ENCODE results near the gene RAD51C.

Gene RAD51C

DNA sequence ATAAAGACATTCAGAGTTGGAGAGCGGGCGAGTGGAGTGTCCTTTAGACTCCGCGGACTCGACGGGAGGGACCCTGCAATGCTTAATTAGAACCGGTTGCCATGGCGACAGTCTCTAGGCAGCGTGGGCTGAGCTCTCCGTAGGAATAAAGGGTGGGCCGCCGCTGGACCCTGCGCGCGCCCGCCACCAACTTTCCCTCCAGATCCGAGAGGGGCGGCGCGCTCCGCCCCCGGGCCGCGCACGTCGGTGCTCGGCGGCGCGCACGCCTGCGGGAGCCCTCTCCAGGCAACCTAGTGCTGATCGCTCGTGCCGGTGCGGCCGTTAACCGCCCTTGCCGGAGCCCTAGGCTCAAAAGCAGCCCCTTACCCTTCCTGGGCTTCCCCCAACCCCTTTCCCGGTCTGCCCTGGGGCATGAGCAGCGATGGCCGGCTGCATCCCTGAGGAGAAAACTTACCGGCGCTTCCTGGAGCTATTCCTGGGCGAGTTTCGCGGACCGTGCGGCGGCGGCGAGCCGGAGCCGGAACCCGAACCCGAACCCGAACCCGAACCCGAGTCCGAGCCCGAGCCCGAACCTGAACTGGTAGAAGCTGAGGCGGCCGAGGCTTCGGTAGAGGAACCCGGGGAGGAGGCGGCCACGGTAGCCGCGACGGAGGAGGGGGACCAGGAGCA, 63.3 kb downstream of the RAD51C start, which contains the start of gene PPM1E:
Gene PPM1E (plus strand): TSS at position 278 of the 669 bp plus-strand sequence.
- peak within 1 kb of the TSS; percentile 53 for H3K4me3 ChIP-seq (replicated peaks; ENCODE audit: low read depth, low read length)
- no peak for TF ChIP-seq CTCF (IDR thresholded peaks at IDR 0.05; ENCODE audit: low read depth, low read length, missing control alignments)
- DNase-seq (ENCODE audit: extremely low read depth, low read depth), result no peak

- DNase-seq (ENCODE audit: extremely low read depth, low read depth), result no peak
- H3K4me3 ChIP-seq (replicated peaks; ENCODE audit: low read depth, low read length), result peak overlapping the region; percentile 53
Measured at GRCh38 chr17:58756246-58757161, 64.1 kb downstream of the RAD51C start.

GRCh38 chr17:58757162-58757613, 64.8 kb downstream of the RAD51C start:
- DNase-seq (ENCODE audit: extremely low read depth, low read depth), result no peak
- H3K4me3 ChIP-seq (replicated peaks; ENCODE audit: low read depth, low read length), result peak overlapping the region; percentile 53; the same call in 1 of the 2 replicates
- TF ChIP-seq CTCF (IDR thresholded peaks at IDR 0.05; ENCODE audit: low read depth, low read length, missing control alignments), result no peak

More at GRCh38 chr17:58756246-58757161, 64.1 kb downstream of the RAD51C start:
- no peak for TF ChIP-seq CTCF (IDR thresholded peaks at IDR 0.05; ENCODE audit: low read depth, low read length, missing control alignments)

DNA sequence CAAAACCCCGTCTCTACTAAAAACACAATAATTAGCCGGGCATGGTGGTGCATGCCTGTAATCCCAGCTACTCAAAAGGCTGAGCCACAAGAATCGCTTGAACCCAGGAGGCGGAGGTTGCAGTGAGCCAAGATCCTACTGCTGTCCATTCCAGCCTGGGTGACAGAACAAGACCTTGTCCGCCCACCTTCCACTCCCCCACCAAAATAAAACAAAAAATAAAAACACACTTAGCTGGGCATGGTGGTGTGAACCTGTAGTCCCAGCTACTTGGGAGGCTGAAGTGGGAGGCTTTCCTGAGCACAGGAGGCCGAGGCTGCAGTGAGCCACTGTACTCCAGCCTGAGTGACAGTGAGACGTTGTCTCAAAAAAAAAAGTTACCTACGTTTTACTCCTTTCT, 66.5 kb downstream of the RAD51C start:
- no peak for TF ChIP-seq CTCF (IDR thresholded peaks at IDR 0.05; ENCODE audit: low read depth, low read length, missing control alignments)
- H3K4me3 ChIP-seq (replicated peaks; ENCODE audit: low read depth, low read length), result no peak overlapping the region
- DNase-seq (ENCODE audit: extremely low read depth, low read depth), result no peak

- H3K4me3 ChIP-seq (replicated peaks; ENCODE audit: low read depth, low read length), result no peak overlapping the region
- DNase-seq (ENCODE audit: extremely low read depth, low read depth), result no peak
- no peak for TF ChIP-seq CTCF (IDR thresholded peaks at IDR 0.05; ENCODE audit: low read depth, low read length, missing control alignments)
Measured at GRCh38 chr17:58759522-58759921, 67.1 kb downstream of the RAD51C start.

DNA sequence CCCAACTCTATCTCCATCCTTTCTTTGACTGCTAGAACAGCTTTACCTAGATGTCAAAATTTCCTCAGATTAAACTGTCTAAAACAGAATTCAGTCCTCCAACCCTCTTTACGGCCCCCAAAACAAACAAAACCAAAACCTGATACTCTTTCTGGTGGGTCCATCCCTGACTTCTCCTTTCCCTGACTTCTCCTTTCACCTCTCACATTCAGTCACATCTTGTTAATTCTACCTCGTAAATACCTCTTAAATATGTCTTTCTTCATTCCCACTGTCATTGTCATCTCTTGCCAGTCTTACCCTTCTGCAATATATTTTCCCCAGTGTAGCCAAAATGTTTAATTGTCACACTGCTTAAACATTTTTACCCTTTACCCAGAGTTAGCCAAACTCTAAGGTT, 67.8 kb downstream of the RAD51C start:
- no peak overlapping the region for H3K4me3 ChIP-seq (replicated peaks; ENCODE audit: low read depth, low read length)
- DNase-seq (ENCODE audit: extremely low read depth, low read depth), result no peak
- TF ChIP-seq CTCF (IDR thresholded peaks at IDR 0.05; ENCODE audit: low read depth, low read length, missing control alignments), result no peak

All from HFF-Myc (cell line).